HG03175 (cell line): ENCODE results near the gene TMEM154.
"Not testable (repeated sequence)": the region's sequence is repeated elsewhere in the genome, so short reads cannot be mapped to it uniquely, and the experiment has no call there.

Source experiments
- ATAC-seq: cut with Tn5 transposase; IDR thresholded peaks from one replicate; pipeline ENCODE4 v1.9.1; 2021; ENCODE audit warnings: mild to moderate bottlenecking, moderate library complexity; ENCODE audit not compliant: unreplicated experiment

Gene TMEM154

GRCh38 chr4:152672206-152673092, 7.3 kb downstream of the TMEM154 start:
- no peak for ATAC-seq

DNA sequence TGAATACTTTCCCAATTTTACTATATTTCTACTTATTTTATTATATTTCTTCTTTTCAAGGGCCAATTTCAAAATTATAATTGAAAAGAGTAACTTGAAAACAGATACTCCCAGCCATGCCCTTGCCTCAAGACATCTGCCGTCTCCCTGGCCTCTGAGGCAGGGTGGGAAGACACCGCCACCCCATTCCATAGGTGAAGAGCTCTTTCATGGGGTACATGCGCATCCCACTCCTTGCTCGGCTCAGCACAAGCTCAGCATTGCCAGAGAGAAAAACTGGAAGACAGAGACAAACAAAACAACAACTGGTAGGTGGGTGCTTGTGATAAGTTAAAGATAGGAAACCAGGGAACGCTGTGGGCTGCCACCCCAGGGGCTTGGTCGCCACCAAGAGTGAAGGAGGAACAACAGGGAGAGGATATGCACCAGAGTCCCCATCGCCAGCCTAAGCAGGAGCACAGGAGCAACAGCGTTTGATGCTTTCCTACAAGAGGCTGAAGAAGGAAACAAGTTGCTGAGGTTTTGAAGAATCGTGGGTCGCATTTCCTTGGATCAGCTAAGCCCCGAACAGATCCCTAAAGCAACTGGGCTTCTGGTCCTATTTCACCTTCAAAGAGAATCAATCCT, 11.3 kb downstream of the TMEM154 start:
- no peak for ATAC-seq

DNA sequence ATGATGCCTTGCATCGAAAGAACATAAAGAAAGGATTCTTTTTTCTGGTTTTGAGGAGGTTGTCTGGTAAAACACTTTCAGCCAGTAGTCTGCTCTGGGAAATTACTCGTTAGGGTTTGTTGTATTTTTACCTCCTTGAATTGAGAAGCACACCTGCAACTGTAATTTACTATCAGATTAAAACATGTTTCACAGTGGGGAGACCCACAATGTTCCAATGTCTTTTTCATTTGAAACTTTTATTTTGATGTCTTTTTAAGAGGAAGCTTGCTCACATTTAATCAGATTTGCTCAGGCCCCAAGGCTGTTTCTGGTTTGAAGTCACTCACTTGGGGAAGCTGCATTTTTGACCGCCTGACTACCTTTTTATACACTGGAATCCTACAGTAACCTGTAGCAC, 12.0 kb downstream of the TMEM154 start:
- ATAC-seq = no peak

GRCh38 chr4:152666946-152667345, 12.9 kb downstream of the TMEM154 start:
- no peak for ATAC-seq

GRCh38 chr4:152665691-152666395, 14.0 kb downstream of the TMEM154 start:
- ATAC-seq = no peak

DNA sequence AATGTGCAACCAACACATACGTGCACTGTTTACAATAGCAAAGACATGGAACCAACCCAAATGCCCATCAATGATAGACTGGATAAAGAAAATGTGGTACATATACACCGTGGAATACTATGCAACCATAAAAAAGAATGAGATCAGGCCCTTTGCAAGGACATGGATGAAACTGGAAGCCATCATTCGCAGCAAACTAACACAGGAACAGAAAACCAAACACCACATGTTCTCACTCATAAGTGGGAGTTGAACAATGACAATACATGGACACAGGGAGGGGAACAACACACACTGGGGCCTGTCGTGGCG, 15.8 kb downstream of the TMEM154 start:
- ATAC-seq = not testable (repeated sequence)

DNA sequence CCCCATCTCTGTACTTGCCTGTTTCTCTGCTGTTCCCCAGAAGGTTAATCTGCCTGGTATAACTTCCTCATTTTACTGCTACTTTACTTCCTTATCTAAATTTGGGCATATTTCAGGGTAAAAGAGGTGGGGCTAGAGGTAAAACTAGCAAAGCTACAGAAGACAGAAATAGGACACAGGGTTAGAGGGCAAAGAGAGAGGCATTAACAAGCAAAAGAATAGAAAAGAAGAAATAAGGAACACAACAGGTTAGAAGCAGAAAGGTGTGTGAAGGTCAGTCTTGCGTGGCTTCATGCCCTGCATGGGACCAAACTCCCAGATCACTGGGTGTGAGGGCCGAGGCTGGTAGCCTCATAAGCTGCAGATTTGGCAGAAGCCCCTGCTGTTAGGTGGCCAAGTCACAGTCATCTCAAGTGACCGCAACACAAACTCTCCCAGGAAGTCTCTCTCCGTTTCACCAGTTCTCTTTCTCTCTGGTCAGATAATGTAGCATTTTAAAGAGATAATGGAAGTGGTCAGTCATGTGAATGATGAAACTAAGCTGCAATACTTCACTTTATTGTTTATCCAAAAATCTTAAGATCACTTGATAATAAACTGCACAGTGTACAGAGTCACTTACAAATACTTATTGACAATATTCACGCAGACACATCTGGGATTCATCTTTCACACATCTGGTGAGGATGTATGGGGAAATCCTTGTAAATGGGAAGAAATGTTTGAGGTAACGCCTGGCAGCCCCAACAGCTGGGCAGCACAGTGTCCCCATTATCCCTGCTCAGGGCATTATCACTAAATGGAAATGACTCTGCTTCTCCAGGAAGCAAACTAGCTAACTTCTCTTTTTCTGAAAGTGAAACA, 16.4 kb downstream of the TMEM154 start:
- peak; percentile 68 for ATAC-seq

DNA sequence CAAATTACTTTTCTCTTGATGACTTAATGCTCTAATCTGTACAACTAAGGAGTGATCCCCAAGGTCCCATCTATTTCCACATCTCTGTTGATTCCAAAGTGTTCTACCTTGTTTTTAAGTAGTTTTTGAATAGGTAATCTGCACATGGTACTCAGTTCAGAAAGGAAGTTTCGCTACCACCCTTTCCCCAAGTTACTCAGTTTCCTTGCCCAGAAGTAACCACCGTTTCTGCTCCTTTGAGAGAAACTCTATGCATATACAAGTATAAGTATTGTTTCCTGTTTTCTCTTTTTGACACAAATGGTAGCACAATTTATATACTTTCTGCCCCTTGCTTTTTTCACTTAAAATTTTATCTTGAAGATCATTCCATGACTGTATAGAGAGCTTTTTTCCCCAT, 18.1 kb downstream of the TMEM154 start:
- no peak for ATAC-seq

DNA sequence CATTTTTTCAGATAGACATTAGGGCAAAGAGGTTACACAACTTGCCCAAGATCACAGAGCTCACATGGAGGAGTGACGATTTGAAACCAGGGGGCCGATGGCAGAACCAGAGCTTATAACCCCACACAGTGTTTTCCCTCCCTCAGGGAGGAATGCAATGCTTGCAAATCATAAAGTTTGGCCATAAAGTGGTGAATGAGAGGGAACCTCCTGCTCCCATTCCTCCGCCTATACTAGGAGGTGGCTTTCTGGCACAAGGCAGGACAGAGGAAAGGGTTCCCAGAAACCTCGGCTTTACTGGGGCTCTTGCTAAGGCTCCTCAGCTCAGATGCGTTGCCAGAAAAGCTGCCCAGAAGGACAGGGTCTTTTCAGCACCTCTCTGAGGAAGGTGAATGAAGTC, 19.3 kb downstream of the TMEM154 start:
- ATAC-seq = no peak

DNA sequence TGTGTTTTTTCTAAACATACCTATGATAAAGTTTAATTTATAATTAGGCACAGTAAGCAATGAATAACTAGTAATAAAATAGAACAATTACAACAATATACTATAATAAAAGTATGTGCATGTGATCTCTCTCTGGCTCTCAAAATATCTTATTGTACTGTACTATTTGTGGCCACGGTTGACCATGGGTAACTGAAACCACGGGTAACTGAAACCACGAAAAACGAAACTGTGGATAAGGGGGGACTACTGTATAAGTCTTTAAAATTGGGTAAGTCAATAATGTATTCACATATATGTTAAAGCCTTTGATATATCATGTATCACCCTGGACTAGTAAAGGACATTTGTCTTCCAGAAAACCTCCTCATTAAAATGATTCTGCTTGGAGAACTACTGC, 20.0 kb downstream of the TMEM154 start:
- no peak for ATAC-seq

DNA sequence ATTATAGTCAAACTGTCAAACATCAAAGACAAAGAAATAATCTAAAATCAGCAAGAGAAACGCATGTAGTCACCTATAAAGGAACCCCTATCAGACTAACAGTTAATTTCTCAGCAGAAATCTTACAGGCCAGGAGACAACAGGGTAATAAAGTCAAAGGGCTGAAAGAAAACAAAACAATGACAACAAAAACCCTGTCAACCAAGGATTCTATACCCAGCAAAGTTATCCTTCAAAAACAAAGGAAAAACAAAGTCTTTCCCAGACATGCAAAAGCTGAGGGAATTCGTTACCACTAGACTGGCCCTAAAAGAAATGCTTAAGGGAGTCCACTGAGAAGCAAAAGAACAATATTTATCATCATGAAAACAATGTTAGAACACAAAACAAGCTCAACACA, 22.1 kb downstream of the TMEM154 start:
- no peak for ATAC-seq

DNA sequence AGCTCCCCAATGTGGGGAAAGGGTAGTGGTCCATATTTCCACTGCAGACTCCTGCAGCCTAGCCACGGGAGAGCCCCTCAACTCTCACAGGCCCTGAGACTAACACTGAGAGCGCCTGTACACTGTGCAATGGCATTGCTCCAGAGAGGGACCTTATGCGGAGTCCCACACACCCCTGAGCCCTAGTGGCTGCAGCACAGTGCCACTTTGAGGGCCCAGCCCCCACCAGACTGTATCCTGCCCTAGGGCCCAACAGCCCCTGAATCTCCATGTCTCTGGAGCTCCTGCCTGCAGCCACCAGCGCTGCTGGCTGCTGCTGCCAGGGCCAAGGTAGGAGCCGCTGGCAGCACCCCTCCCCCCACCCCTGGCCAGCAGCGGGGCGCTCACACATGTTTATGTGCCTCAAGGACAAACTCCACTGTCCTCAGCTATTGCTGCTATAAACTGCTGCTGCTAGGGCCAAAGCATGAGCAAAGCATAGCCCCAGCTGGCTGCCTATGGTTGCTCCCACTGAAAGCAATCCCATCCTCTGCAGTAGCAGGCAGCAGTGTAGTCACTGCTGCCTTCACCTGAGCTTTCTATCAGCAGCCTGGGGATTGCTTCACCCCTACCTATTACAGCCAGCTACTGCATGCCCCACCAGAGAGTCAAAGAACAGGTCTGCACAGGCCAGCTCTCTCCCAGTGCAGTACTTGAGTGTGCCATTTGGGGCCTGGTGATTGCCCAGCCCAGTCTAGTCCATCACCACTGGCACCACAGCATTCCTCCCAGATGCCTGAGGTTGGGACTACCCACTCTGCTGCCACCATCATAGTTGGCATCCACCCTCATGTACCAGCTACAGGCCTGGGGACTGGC, 24.3 kb downstream of the TMEM154 start:
- ATAC-seq = no peak

GRCh38 chr4:152652102-152652501, 27.7 kb downstream of the TMEM154 start:
- no peak for ATAC-seq

- ATAC-seq = no peak
These were observed 28.2 kb downstream of the TMEM154 start for GRCh38 chr4:152651473-152652060.

GRCh38 chr4:152646221-152646620, 33.6 kb downstream of the TMEM154 start:
- ATAC-seq = no peak

DNA sequence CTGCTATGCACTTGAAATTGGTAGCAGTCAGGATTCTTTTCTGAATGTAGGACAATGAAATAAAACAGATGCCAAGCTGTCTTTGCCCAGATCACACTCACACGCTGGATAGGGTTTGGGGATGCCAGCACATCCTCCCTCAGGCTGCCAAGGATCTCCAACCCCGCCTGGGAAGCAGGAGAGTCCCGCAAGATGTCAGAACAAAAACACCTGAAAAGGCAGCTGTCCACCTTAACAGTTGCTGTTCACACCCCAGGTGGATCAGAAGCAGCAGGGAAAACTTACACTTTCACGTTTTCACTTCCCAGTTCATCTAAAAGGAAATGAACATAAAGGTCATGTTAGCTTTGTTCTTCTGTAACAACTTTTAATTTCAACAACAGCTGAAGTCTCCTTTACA, 35.7 kb downstream of the TMEM154 start:
- ATAC-seq = no peak

- peak; percentile 91 for ATAC-seq
These were observed 36.4 kb downstream of the TMEM154 start for GRCh38 chr4:152643153-152644035.

DNA sequence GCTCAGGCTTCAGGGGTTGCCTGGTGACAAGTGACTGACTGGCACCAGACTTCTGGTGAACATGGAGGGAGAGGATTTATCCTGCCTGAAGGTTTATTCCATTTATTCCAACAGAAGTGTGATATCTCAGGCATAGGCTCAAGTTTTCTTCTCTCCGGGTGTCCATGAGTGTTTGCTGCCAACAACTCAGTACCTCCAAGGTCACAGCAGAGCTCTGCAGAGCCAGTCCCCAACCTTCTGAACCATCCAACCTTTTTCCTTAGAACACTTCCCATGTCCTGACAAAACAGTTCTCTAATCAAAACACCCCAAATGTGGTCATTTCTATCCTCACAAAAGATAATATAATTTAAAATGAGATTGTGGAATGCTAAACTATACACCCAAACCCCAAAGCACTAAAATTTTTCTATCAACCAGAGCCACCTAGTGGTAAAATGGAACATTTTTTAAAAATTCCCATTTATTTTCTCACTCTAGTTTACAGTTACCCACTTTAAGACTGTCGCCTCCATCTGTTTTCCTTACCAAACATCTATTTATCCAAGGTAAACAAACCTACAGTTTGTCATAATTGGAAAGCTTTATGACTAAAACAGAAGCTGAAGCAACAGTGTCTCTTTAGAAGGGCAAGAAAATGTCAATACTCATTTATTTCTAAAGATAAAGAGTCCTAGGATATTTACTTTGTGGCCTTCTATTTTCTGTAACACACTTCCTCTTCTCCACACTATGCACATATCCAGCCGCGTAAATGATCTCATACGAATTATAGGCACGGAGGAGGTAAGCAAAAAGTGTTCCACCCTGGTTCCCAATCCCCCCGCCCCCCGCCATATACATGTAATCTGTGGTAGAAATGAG, 39.5 kb downstream of the TMEM154 start:
- no peak for ATAC-seq
